ENCODE results near the gene FHL3.

The FHL3 gene, protein sequence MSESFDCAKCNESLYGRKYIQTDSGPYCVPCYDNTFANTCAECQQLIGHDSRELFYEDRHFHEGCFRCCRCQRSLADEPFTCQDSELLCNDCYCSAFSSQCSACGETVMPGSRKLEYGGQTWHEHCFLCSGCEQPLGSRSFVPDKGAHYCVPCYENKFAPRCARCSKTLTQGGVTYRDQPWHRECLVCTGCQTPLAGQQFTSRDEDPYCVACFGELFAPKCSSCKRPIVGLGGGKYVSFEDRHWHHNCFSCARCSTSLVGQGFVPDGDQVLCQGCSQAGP

DNA sequence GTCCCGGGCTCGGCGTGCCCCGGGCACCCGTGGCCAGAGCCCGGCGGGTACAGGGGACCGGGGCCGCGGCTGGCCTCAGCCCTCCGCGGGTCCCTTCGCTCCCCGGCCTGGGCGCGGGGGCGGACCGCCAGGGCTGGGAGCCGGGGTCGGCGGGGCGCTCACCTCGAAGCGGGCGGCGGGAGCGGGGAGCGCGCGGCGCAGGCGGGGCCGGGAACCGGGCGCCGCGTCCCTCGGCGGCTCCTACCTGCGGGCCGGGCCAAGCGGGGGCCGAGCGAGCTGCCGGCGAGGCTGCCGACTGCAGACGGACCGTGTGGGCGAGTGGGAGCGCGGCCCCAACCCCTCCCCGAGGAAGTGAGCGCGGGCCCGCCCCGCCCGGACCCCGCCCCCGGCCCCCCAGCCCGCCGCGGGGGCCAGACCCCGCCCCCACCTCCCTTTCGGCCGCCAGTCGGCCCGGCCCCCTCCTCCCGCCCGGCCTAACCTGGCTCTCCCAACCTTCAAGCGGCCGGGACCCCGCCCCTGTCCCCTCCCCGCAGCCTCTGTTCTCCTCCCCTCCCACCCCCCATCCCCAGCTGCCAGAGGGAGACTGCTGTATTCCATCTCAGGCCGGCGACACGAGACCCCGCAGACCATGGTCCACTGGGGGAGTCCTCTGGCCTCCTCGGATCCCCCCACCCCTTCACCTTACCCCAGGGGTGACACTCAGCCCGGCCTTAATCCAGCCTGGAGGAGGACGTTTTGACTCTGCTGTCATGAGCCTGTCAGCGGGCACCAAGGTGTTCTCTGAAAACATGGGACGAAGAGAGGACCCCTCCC, at the start of gene FHL3:
Gene FHL3 (minus strand): TSS at position 320 of the 813 bp plus-strand sequence. CDS start 6,102 bp downstream, outside the sequence.
- no peak for DNase-seq

DNA sequence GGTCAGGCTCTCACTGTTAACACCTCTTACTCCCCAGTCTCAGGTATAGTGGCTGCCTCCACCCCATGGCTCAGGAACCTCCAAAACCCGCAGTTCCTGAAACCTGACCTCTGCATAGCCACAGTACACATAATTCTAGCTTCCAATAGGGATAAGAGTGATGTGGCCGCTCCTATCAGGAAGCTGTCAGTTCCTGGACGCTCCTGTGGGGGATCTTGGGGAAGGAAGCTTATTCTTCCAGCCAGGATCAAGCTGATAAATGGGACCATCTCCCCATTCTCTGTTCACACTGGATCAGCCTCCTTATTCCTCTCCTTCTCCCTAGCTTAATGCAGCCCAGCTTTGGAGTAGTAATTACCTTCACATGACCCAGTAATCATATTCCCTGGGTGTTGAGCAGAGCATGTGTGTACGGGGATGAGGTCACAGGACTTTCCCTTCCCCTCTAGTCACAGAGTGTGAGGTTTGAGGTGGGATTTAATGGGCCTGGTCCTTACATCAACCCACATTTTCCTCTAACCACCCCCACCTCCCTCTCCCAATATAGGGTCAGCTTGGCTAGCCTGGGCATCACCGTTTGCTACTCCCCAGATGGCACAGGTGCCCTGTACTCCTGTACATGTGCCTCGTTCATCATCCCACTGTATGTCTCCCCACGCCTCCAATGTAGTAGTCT, 48.2 kb upstream of the FHL3 start:
- no peak for DNase-seq

DNA sequence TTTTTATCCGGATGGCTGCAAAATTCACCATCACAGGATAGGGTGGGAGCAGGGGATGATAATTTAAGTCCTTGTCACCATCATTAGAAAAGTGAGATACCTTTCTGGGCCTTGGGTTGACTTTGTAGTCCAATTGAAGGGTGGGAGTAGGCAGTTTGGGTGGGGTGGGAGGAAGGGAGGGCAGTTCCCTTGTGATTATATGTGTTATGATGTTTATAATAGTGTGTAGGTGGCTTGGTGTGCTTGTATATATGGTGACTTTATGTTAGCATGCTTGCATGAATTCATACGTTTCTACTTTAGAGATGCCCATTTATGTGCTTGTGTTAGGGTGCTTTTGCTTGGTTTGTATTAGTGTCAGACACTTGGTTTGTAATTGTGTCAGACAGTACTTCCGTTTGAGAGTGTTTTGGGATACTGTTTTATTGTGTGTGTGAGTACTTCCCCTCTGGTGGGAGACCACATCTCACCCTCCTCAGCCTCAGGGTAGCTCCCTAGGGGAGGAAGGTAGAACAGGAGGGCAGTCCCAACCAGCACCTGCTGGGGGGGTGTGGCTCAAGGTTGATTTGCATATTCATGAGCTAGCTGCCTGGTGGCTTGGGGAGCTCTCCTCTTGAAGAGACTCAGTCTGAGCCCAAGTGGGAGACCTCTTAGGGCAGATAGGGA, 47.6 kb upstream of the FHL3 start:
- no peak for DNase-seq

DNA sequence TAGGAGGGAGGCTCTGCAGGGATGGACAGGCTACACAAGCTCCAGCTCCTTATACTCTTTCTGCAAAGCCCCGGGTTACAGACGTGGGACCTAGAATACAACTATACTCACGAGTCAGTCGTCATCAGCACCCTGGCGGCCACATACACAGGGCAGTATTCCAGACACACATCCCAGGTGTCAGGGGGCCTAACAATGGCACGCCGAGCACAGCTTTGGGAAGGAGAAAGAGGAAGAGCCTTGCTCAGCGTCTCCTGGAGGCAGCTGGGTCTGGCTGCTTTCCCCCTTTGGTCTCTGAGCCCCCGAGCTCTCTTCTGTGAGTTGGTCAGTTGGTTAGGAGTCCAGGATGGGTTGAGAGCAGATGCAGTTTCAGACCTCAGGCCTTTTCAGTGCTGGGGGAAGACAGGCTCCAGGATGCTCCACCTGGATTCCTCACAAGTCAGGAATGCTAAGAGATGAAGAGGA, 45.8 kb upstream of the FHL3 start:
- no peak for DNase-seq

DNA sequence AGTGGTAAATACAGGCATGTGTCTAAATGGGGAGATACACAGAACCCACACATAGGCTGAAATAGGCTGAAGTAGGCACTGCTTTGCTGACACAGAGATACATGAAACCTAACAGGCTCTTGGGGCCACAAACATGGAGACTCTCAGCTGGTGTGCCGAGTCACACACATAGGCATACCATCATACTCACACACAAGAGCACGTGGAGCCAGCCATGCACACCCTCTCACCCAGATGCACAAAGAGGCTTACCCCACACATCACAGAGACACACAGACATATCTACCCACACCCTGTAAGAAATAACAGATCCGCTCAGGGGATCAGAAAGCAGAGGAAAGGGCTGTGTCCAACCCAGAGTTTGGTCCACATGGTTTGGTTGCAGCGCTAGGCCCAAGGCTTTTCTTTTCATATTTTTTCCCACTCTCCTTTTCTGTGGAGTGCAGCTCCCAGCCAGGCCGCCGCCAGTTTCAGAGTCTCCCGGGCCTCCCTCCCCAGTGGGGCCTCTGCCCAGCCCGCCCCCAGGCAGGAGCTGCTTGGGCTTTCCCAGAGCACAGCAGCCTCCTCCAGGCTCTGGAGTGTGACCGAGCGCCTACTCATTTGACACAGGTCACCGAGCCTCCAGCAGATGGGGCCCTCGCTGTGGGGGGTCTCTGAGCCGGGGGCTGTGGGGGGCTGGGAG, 45.2 kb upstream of the FHL3 start:
- no peak for DNase-seq

DNA sequence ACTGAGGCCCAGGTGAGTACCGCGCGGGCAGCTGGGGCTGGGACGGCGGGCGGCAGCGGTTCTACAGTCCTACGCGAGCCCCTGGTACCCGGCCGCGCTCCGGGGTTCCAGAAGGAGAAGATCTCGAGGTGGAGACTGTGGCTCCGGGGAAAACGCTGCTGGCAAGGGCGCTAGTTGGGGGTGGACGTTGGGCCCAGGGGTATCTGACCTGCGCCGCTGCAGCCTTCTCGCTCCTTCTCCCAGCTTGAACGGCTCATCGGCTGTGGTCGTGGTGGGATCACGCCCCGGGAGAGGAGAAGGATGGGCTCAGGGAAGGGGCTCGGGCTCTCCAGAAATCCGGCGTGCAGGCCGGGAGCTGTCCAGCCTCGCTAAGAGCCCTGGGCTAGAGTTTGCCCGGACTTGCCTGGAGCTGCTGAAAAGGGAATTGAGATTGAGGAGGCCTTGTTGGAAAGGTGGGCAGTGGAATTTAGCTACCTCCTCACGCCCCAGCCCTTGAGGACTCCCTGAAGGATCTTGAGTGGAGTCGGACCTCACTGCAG, 42.4 kb upstream of the FHL3 start:
- DNase-seq: no peak

DNA sequence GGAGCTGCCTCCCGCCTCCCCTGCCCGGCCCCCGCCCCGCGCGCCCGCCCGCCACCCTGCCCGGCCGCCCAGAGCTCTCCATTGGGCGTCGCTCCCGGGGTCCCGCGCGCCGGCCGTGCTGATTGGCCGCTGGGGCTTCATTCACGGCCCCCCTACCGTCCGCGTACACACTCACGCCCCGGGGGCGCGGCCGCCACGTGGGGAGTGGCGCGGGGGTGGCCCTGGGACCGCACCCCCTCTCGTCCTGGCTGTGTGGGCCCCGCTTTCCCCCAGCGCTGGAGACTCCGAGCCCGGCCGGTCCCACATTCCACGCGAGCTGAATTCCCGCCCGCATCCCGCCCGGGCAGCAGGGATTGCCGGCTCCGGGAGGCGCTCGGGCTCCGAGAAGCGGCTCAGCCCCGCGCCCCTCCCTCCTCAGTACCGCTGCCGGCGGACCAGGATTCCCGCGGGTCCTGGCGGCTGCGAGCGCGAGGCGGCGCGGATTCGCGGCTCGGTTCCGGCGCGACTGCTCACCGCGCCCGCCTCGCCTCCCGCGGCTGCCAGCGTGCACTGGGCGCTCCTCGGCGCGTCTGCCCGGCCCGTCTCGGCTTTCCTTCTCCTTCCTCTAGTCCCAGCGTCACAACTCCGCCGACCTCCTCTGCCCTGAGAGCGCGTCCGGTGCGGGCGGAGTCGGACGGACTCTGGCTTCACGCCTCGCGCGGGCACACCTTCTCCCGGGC, 41.7 kb upstream of the FHL3 start:
- DNase-seq: peak; percentile 50 to 64 (median 54)

DNA sequence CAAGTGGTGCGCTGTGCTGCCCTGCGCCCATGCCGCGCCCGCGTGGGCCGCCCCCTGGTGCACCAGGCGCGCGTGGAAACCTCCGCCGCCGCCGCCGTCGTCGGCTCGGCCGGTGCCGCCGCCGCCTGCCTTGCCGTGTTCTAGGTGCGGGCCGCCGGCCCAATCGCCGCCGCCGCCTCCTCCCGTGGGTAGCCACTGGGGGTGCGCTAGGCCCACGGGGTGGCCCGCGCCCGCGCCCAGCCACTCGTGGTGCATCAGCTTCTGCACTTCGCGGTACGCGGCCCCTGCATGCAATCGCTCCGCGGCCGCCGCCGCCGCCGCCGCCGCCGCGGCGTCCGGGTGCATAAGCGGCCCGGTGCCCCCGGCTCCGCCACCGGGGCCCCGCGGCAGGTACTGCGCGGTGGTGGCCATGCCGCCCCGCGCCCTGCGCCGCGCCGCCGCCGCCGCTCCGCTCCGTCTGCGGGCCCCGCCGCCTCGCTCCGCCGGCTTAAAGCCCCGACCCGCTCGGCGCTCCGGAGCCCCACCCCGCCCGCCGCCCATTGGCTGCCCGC, 41.1 kb upstream of the FHL3 start, which contains the start of gene POU3F1:
Gene POU3F1 (minus strand): TSS at position 461 of the 551 bp plus-strand sequence. CDS start 50 bp downstream, at position 411.
- no peak for DNase-seq

DNA sequence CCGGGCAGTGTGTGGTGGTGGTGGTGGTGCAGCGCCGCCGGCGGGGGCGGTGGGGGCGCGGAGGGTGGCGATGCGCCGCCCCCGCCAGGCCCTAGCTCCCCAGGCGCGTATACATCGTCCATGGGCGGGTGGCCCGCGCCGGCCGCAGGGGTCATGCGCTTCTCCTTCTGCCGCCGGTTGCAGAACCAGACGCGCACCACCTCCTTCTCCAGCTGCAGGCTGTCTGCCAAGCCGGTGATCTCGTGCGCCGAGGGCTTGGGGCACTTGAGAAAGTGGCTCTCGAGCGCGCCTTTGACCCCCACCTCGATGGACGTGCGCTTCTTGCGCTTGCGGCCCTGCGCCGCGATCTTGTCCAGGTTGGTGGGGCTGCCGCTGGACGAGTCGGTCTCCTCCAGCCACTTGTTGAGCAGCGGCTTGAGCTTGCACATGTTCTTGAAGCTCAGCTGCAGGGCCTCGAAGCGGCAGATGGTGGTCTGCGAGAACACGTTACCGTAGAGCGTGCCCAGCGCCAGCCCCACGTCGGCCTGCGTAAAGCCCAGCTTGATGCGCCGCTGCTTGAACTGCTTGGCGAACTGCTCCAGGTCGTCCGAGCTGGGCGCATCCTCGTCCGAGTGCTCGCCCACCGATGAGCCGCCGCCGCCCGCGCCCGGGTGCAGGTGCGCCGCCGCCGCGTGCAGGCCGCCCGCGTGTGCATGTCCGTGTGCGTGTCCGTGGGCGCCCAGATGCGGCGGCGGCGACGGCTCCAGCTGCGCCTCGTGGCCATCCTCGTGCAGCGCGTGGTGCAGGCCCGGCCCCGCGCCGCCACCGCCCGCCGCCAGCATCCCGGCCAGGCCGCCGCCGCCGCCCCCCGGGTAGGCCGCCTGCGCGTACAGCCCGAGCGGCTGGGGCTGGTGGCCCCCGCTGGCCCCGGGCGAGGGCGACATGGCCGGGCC, 40.4 kb upstream of the FHL3 start:
- DNase-seq: no peak

DNA sequence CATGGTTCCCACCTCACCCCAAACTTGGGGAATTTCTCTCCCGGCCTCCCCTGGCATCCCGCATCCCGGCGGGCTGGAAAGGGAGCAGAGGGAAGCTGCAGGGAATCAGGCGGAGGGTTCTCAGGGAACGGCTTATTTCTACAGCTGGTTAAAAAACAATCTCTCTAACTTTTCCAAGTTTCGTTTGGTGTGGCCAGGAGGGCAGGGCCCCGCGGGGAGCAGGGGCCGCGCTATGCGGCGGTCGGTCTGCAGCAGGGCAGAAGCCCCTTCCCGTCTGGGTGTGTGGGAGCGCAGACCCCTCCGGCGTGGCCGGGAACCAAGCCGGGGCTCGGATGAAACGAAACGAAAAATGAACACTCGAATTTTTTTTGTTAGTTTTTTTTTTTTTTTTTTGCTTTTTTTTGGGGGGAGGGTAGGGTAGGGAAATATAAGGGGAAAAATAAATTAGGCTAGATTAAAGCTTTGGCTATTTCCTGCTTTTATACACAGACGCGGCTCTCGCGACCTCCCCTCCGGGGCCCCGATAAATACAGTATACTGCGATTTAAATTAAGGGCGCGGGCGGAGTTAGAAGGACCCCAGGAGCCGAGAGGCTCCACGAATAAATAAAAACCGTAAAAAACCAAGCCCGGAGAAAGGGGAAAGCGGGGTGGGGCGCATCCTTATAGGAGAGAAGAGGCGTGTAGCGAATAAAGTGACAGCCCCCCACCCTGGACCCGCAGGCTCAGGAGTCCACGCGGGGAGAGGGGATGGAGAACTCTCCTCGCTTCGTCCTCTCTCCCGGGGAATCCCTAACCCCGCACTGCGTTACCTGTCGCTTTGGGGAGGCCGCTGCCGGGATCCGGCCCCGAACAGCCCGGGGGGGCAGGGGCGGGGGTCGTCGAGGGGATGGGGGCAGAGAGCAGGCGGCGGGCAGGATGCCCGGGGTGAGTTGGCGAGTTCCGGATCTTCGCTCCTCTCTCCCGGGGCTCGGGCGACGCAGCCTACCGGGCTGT, 39.2 kb upstream of the FHL3 start:
- no peak for DNase-seq

DNA sequence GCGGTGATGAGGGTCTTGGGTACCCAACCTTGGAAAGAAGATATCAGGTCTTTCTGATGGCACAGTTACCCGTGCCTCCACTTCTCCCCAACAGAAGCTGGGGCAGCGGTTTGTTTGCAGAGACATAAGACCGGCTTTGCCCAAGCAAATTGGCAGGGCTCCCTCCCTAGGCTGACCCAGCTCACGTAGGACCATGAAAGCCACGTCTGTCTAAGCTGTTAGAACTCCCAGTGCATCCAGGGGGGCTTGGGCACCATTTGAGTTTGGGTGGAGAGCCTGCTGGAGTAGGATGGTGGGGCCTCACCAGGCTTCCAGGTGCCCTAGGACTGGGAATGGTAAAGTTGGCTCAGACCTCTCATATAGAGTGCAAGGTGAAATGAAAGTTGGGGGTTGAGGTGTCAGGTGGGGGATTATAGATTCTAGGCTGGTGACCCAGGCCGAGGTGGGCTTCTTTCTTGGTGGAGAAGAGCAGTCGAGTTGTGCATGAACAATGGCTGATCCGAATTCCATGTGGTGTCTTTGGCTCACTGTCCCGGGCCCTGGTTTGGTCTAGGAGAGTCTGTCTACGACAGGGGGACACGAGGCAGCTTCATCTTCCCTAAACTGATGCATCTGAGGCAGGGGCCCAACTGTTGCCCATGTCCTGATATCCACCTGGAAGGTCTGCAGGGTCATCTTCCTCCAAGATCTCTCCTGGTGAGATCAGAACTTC, 37.9 kb upstream of the FHL3 start:
- DNase-seq: no peak

DNA sequence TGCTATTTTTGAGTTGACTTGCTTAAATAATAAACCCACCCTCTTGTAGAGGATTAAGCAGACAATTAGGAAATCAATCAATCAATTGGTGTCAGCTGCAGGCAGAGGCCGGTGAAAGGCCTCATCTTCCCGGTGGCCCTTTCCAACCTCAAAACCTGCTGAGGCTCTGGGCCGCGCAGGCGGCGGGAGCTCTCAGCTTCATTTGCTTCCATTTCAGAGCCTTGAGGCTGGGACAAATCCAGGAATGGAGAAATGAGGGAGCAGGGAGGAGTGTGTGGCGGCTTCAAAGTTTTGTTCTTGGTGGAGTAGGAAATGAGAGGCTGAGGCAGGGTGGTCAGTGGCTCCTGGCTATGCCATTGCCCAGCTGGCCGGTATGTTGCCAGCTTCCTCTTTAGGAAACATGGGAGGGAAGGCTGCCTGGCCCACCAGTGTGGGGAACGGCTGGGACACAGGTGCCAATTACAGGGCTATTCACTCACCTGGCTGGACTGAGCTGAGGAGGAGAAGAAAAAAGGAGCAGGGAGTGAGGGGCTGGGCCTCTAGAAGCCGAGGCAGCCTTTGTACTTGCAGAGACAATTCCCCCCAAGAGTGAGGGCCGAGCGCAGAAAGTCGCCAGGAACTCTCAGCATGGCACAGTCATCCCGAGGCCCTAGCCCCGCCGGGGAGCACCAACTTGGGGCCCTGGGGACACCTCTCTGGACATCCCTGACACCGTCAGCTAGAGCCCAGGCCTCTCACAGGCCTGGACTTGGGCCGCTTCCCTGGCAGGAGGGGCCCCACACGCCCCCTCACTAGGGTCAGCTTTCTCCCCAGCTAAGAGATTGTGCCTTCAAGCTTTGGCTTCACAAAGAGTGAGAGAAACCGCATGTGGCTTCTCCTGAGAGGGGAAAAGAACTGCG, 36.9 kb upstream of the FHL3 start:
- DNase-seq: no peak

DNA sequence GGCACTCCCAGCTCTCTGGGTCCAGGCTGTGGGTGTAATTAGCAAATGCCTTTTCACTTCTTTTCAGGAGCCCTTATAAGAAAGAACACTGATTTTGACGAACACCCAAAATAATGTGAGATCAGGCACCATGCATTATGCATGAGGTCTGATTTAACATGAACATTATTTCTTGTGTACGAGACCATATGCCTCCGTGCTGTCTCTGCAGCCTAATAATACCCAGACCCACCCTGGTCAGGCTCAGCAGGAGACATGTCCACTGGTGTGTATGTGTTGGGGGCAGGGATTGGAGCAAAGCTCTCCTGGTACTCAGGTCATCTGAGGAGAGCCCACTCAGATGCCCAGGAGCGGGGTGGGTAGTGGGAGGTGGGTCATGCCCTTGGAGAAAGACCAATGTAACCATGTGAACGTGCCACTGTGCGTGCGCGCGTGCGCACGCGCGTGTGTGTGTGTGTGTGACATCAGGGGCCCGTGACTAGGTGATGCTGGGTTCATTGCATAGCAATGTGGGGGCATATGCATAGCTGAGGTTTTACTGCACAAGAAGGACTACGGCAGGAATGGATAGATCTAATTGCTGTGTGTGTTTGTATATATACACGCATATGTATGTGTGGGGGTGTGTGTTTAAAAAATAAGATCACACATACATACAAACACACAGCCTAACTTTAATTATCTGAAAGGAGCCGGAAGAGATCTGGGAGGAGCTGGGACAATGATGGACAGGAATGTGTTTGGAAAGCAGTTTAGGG, 34.2 kb upstream of the FHL3 start:
- DNase-seq: no peak

DNA sequence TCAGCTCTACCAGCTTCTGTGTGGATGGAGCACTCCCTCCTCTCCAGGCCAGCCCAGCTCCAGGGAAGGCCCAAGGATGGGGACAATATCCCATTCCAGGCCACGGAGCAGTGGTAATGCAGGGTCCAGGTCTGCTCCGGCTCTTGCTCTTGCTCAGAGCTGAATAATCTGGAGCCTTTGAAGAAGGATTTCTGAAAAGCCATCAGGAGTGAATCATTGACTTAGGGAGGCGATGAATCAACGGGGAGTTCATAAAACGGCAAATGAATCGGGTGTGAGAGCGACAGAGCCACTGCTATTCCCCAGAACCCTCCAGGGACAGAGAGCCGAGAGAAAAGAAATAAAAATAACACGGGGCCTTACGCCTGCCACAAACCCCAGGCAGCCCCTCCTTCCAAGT, 33.5 kb upstream of the FHL3 start:
- no peak for DNase-seq

DNA sequence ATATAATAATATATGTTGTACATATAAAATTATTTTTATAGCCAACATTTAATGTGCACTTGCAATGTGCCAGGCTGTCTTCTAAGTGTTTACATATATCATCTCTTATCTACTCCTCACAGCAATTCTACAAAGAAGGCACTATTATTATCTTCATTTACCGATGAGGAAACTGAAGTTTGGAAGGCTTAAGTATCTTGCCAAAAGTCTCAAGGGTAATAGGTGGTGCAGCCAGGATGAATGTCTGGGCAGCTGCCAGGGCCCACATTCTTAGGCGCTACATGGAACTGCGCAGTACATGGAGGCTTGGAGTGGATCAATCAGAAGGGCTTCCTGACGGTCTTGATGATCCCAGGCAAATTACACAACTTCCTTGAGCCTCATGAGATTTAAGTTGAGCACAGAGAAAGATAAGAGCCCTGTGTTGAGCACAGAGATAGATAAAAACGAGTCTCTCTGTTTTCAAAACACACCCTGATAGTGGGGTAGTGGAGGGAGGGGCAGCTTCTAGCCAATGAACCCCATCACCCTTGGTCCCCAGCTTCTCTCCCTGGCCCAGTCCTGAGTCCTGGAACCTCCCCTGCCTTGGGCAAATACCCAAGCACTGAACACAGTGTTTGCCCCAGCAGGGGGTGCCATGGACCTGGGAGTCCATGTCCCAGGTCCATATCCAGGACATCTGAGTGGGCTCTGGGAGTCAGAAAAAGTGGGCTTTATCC, 32.1 kb upstream of the FHL3 start:
- no peak for DNase-seq
